Gastrocnemius medialis (tissue), 4 donors: ENCODE measurements around the gene CCDC93.

Experiments
- POLR2A ChIP-seq, 2 donors: fragments of 450-650 bp; IDR thresholded peaks; one replicate each; pipeline ENCODE4 v1.6.1; 2017; ENCODE audit warnings: antibody characterized with exemption in 2 of 2, mild to moderate bottlenecking in 2 of 2, moderate library complexity in 2 of 2
- TF ChIP-seq, protein P1 (sequence below), 5 experiments: fragments of 450-650 bp in 3 of 5; fragments of 200-600 bp in 2 of 5; sonication (generic) in 2 of 5; IDR thresholded peaks in 4 of 5; conservative IDR thresholded peaks in 1 of 5; 1 replicate in 4 of 5; 2 replicates in 1 of 5; pipeline ENCODE4 v1.5.1; 2016 to 2019; ENCODE audit warnings: antibody characterized with exemption in 5 of 5, mild to moderate bottlenecking in 3 of 5, moderate library complexity in 3 of 5

DNA sequence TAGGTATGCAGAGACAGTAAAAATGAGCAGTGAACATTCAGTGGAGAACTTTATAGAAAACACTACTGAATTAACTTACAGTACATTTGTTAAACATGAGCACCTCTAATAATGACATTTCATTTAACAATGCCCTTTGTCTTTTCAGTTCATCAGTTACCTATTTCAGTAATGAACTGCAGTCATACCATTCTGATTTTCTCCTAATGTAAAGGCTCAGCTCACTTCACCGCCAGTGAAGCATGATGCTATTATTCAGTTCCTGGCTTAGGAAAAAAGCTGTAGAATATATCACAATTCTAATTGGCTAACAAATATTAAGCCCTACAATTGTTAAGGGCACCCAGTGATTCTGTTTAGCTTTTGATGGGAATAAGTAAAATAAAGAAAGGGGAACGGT is 37.1 kb upstream of the CCDC93 start:
- TF ChIP-seq, protein P1, sequence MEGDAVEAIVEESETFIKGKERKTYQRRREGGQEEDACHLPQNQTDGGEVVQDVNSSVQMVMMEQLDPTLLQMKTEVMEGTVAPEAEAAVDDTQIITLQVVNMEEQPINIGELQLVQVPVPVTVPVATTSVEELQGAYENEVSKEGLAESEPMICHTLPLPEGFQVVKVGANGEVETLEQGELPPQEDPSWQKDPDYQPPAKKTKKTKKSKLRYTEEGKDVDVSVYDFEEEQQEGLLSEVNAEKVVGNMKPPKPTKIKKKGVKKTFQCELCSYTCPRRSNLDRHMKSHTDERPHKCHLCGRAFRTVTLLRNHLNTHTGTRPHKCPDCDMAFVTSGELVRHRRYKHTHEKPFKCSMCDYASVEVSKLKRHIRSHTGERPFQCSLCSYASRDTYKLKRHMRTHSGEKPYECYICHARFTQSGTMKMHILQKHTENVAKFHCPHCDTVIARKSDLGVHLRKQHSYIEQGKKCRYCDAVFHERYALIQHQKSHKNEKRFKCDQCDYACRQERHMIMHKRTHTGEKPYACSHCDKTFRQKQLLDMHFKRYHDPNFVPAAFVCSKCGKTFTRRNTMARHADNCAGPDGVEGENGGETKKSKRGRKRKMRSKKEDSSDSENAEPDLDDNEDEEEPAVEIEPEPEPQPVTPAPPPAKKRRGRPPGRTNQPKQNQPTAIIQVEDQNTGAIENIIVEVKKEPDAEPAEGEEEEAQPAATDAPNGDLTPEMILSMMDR (IDR thresholded peaks at IDR 0.05 in 4 of 5, conservative IDR thresholded peaks at IDR 0.05 in 1 of 5) = no peak
- no peak for TF ChIP-seq POLR2A (IDR thresholded peaks at IDR 0.05)
